Stimulated activated CD4-positive, alpha-beta T cell treated with anti-CD3 and anti-CD28 coated beads, Interleukin-1b, Interleukin-23, amount 100 ng/mL, for 4 hours (primary cell): ENCODE measurements around the gene UROC1.
"Not testable (repeated sequence)": the region's sequence is repeated elsewhere in the genome, so short reads cannot be mapped to it uniquely, and the experiment has no call there.

Experiments used
- DNase-seq, 2 donors: peaks; one replicate each; pipeline ENCODE4 v3.0.0-alpha.2; 2020; ENCODE audit warnings: low read depth in 2 of 2

The UROC1 gene

DNA sequence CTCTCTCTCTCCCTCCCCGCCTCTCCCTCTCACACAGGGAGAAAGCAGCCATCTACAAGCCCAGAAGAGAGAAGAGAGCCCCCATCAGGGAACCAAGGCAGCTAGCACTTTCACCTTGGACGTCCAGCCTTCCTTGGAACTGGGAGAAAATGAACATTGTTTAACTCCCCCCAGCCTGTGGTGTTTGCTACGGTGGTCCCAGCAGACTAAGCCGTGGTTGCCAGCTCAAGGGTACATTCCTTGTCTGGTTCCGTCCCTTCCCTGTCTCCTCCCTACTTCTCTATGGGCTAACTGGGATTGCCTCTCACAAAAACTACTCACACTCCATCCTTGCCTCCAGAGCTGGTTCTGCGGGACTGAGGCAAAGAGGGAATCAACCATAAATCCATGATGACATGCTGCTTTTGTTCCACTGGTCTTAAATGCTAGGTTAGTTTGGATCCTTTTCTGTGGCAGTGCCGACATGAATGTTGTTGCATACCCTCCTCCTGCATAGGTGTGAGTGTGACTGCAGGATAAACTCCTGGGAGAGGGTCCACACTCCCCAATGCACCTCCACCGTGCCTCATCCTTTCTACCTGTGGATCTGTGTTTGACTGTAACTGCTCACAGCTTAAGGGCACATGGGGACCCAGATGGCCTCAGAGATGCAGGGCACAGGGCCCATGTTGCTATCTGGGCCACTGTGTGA lies 29.1 kb upstream of the UROC1 start:
- DNase-seq: no peak

DNA sequence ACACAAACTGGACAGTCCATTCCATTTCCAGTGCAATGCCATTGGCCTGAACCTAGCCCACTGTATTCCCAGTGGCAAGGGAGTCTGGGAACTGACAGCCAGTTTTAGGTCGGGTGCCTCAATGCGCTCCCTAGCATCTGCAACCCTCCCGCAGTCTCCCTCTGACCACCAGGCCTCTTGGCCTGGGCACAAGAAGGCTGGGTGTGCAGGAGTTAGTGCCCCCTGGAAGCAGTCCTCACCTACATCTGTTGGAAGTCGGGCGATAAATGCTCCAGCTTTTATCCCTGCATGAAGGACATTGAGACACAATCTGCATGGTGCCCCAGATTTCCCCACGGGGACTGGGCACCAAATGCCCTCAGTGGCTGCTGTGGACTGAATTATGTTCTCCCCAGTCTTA lies 28.4 kb upstream of the UROC1 start:
- DNase-seq: no peak

DNA sequence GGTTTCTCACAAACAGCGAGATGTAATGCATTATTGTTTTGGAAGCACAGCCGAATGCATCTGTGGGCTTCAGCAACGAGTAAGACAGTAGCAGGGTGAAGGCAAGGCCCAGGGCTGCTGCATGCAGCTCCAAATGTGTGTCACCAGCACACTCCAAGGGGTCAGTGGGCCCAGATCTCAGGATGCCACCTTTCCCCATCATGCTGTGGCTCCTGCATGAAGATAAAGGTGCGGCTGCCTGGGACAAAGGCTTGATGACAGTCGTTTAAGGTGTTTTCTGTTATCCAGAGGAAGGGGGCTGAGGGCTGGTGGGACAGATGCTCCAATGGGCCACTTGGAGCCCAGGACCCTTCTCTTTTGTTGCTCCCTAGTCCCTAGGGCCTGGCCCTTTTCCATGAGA lies 28.0 kb upstream of the UROC1 start:
- no peak for DNase-seq

DNA sequence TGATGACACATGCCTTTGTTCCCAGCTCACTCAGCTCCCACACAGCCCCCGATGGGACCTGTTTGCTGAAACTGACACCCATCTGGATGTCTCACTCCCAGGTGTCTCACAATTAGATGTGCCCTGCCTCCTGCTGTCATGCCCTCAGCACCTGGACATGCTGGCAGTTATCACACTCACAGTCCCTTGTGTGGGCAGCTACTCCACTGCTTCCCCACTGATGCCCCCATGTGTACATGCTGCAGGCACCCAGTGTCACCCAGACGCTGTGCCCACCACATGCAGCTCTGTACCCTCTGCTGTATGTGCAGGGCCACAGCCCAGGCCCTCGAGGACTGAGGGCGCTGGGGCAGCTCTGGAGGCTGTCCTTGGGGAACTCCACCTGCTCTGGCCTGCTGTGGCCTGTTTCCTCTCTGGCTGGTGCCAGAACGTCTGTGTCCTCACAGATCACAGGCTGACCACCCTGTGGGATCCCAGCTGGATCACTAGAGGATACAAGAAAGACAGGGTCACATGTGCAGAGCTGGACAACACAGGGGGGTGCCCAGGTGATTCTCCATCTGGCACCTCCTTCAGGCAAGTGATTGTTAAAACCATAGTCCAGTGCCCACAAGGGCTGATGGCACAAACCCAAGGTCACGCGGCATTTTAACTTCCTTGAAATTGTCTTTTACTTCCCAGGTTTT lies 27.2 kb upstream of the UROC1 start:
- DNase-seq: no peak

DNA sequence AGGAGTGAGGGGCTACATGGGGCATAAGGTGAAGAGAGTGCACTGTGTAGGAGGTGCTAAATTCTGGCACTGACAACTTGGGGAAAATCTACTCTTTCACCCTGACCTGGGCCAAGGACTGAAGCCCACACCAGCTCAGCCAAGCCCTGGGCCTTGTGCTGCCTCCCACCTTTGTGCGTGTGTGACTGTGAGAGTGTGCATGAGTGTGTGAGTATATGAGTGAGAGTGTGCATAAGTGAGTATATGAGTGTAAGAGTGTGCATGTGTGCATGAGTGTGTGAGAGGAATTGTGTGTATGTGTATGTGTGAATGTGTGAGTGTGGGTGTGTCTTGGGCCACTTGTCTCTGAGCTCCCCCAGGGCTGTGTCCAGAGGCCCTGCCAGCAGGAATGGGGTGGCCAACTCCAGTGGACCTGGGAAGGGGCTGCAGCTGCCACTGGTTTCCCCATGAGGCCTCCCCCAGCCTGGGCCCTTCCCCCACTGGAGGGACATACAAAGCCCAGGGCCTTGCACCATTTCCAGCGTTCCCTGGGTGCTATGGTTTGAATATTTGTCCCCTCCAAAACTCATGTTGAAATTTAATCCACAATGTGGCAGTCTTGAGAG lies 26.0 kb upstream of the UROC1 start:
- no peak for DNase-seq

DNA sequence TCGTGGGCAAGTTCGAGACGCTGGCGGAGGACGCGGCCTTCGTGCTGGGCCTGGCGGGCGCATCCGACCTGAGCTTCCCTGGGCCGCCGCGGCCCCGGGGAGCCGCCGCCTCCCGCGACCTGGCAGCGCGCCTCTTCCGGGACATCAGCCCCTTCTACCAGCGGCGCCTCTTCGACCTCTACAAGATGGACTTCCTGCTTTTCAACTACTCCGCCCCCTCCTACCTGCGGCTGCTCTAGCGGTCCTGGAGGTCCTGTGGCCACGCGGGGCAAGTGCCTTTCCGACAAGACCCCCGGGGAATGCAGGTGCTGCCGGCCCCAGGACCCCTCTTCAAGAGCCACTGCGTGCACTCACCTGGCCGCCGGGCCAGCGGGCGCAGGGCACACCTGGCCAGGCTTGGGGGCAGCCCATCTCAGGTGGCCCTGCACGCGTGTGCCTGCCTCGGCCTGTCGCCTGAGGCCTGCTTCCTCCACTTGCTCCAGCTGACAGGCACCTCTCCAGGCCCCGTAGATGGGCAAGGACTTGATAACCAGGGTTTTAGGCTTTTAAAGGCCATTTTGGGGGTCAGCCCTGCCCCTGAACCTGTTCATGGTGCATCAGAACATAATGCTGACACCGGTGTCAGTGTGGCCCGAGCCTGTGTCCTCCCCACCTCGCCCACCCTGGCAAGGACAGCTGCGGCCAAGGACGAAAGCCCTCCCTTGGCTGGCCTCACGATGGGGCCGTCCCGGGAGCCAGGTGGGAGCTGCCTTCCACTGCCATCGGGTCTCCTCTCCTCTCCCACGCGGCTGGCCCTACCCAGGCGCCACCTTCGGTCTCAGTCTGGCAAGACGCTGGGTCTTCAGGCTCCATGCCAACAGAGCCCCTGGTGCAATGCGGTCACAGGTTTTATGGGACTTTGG lies 25.0 kb upstream of the UROC1 start:
- no peak for DNase-seq

DNA sequence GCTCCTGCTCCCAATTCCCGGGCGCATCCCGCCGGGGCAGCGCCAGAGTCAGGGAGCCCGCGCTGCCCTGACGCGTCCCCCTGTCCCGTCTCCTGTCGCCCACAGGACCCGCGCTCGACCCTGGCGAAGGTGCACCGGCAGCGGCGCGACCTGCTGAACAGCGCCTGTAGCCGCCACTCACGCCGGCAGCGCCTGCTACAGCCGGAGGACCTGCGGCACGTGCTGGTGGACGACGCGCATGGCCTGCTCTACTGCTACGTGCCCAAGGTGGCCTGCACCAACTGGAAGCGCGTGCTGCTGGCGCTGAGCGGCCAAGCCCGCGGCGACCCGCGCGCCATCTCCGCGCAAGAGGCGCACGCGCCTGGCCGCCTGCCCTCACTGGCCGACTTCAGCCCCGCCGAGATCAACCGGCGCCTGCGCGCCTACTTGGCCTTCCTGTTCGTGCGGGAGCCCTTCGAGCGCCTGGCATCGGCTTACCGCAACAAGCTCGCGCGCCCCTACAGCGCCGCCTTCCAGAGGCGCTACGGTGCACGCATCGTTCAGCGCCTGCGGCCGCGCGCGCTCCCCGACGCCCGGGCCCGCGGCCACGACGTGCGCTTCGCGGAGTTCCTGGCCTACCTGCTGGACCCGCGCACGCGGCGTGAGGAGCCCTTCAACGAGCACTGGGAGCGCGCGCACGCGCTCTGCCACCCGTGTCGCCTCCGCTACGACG lies 24.2 kb upstream of the UROC1 start:
- DNase-seq: no peak

DNA sequence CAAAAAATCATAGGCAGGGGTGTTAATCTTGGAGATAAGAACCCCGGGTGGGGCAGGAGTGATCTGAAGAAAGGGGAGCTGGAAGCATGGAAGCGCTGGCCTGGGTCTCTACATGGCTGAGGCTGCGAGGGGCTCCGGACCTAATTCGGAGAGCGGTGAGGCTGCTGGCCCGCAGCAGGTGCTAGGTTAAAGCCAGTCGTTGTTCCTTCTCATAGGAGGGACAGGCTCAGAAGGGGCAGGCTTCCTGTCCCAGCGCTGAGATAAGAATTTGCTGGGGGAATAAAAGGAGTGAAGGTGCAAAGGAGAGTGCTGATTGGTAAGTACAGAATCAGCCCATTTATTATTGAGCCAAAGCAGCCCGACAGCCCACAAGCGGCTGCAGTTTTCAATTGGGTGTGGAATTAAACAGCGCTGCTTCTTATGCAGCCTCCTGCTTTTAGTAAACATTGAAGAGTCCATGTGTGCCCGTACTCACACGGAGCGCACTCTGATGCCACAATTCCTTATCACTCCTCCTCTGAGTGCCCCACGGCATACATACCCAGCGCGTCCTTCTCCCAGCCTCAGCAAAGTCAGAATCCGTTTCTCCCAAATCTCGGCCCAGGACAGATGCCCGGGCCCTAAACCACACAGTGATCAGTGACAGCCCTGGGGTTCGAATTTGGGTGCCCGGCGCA lies 23.5 kb upstream of the UROC1 start:
- no peak for DNase-seq

DNA sequence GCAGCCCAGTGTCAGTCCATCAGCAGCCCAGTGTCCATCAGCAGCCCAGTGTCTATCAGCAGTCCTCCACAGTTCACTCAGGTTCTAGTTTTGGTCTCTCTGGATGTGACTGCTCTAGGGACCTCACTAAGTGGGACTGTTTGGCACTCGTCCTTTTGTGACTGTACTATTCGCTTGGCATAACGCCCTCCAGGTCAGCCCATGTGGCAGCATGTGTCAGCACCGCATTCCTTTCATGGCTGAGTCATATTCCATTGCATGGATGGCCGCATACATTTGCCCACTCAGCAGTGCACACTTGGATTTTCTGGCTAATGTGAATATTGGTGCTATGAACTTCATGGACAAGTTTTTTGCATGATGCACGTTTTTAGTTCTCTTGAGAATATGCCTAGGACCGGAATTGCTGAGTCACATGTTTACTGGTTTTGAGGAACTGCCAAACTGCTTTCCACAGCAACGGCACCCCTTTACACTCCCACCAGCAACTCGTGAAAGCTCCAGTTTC lies 22.8 kb upstream of the UROC1 start:
- DNase-seq: no peak

DNA sequence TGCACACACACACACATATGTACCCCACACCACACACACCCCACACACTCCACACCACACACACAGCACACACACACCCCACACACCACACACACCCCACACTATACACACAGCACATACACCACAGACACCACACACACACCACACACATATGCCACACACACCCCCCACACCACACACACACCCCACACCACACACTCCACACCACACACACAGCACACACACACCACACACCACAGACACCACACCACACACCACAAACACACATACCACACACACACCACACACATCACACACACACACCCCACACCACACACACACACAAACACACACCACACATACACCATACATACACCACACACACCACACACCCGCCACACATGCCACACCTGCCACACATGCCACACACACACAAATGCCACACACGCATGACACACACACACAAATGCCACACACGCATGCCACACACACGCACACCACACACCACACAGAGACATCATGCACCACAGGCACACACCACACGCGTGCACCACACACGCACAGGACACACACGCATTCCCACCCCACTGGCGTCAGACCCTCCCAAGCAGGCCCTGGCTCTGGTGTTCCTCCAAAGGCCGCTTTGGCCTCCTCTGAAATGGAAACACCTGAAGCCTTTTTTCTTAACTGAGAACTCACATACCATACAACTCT lies 22.1 kb upstream of the UROC1 start:
- no peak for DNase-seq

DNA sequence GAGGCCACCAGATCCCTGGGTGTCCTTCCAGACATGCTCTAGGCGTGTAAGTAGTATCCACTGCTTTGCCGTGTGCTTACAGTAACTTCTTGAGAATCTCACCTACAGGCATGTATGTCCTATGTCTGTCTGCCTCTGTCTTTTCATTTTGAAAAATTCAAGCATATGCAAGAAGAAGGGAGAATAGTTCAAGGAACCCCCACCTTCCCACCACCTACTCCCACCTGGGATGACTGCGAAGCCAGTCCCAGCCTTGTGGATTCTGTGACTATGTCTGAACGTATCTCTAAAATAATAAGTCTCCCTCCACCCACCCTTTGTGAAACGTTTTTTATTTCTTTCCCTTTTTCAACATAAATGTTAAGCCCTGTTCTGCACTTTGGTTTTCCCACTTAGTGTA lies 21.4 kb upstream of the UROC1 start:
- no peak for DNase-seq

DNA sequence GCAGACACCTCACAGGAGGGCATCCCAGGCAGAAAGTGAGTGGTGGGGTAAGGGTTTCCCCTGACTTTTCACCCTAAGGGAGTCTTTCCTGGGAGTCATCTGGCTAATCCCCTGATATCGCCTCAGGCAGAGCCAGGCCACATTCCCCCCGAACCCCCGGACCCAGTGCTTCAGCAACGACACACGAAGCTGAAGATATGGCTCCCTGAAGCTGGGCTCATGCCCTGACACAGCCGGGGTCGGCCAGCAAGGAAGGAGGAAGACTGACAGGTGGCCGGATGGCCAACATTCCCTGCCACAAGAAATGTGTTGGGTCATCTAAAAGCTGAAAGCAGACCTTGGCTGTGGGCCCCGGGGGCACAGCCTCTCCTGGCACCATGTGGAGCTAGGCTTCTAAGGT lies 20.7 kb upstream of the UROC1 start:
- DNase-seq: no peak

DNA sequence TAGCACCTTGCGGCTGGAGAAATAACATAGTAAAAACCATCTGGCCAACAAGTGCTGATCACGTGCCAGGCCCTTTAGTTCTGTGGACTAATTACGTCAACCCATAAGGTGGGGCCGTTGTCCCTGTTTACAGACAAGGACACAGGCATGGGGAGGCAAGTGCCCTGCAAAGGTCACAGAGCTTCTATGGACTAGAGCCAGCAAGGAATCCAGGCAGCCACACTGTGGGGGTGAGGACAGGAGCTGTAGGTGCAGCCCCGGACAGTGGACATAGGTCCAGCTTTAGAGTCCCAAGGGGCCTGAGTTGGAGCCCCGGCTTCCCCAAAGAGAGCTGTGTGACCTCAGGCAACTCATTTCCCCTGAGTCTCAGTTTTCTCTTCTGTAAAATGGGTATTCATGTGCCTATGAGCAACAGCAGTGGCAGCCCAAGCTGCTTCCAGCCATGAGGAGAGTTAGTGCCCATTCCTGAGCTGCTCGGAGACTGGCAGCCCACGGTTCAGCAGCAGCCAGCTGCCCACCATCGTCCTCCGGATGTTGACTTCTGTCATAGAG lies 20.2 kb upstream of the UROC1 start:
- no peak for DNase-seq

DNA sequence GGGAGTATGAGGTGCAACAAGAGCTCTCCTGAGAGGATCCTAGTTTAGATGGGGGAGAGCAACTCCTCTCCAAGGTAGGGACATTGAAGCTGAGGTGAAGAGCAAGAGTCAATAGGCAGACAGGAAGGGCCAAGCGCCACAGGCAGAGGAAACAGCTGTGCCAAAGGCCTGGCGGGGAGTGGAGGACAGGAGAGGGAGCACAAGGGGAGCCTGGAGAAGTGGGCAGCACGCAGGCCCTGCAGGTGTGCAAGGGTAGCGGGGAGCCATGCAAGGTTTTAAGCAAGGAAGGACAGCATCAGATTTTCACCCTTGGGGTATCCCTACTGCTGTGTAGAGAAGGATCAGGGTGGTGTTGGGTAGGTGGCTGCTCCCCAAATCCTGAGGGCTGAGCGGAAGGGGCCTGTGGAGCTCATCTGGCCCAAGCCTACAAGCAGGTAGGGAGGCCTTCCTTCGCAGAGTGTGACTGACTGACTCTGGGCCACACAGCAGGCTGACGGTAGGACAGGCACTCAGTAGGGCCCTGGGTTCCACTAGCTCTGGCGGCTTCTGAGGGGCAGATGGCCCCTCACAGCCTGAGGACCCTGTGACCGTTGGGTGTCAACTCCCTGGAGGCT lies 19.6 kb upstream of the UROC1 start:
- no peak for DNase-seq

DNA sequence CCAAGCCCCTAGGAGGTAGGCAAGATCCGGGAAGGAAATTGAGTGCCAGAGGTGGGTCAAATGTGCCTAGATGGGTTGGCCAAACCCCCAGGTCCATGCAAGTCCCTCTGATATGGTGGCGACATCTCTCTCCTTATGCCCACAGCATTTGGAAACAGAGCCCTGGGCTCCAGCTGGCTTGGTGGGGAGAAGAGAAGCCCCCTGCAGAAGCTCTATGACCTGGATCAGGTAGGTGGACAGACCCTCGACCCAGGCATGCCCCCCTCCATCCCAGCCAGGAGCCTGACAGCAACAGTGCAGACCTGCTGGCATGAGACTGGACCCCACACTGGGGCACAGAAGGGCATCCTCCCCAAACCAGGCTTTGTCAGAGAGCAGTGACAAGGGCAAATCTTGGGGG lies 18.6 kb upstream of the UROC1 start:
- no peak for DNase-seq

DNA sequence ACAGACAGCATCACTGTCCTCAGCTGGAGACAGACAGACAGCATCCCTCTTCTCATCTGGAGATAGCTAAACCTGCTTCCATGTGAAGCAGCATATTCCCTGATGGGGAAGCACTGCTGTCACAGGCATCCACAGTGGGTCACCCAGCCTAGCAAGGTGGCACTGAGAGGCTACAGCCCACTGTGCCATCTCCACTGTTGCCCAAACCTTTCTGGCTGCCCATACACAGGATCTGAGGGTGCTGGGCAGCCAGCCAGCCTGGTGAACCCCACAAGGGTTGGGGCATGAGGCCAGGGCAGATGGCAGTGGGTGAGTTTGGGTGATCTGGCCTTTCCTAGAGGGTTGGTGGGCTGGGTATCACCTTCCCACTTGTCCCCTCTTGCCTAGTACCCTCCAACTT lies 18.1 kb upstream of the UROC1 start:
- DNase-seq: no peak

DNA sequence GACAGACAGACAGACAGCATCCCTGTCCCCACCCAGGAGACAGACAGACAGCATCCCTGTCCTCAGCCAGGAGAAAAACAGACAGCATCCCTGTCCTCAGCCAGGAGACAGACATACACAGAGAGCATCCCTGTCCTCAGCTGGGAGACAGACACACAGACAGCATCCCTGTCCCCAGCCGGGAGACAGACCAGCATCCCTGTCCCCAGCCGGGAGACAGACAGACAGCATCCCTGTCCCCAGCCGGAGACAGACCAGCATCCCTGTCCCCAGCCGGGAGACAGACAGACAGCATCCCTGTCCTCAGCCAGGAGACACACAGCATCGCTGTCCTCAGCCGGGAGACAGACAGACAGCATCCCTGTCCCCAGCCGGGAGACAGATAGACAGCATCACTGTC lies 17.1 kb upstream of the UROC1 start:
- not testable (repeated sequence) for DNase-seq

DNA sequence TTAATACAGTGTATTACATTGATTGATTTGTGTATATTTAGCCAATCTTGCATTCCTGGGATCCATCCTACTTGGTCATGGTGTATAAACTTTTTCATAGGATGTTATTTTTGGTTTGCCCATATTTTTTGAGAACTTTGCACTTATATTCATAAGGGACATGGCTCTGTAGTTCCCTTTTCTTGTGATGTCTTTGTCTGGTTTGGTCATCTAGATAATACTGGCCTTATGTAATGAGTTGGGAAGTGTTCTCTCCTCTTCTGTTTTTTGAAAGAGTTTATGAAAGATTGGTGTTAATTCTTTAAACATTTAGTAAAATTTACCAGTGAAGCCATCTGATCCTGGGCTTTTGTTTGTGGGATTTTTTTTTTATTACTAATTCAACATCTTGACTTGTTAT lies 15.9 kb upstream of the UROC1 start:
- no peak for DNase-seq

DNA sequence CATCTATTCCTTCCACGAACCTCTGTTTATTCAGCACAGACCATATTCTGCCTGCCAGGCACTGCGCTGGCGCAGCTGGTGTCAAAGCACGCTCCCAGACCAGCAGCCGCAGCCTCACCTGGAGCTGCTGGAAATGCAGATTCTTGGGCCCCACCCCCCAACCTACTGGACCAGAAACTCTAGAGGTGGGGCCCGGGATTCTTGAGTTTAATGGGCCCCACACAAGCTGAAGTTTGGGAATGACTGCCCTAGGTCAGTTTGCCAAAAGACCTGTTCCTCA lies 13.4 kb upstream of the UROC1 start:
- DNase-seq: no peak
